Measurements from ENCODE around the gene CNNM3. TPM values are rescaled to one million over a fixed set of nuclear protein-coding genes. Genes with fewer than 3 reads are reported as not detected.
"Not testable (repeated sequence)": the region's sequence is repeated elsewhere in the genome, so short reads cannot be mapped to it uniquely, and the experiment has no call there.

The CNNM3 gene
- total RNA-seq, 6 experiments from 2014 or later: 11.5 to 37.6 (median 21.6) TPM

GRCh38 chr2:96801786-96802595, 14.1 kb upstream of the CNNM3 start:
- Histone ChIP-seq H3K36me3 (no peaks in the 10 kb centered on the region), H3K4me3 (no peak overlapping the region), H3K27me3 (no peaks in the 10 kb centered on the region), H3K9me3 (no peaks in the 10 kb centered on the region), H3K27ac (no peak overlapping the region), H3K4me1 (peaks cover 0 to 6% (median 0%) of the 10 kb centered on the region in 4 donors)
- no peak for TF ChIP-seq POLR2A (IDR thresholded peaks at IDR 0.05)
- TF ChIP-seq, protein P1, sequence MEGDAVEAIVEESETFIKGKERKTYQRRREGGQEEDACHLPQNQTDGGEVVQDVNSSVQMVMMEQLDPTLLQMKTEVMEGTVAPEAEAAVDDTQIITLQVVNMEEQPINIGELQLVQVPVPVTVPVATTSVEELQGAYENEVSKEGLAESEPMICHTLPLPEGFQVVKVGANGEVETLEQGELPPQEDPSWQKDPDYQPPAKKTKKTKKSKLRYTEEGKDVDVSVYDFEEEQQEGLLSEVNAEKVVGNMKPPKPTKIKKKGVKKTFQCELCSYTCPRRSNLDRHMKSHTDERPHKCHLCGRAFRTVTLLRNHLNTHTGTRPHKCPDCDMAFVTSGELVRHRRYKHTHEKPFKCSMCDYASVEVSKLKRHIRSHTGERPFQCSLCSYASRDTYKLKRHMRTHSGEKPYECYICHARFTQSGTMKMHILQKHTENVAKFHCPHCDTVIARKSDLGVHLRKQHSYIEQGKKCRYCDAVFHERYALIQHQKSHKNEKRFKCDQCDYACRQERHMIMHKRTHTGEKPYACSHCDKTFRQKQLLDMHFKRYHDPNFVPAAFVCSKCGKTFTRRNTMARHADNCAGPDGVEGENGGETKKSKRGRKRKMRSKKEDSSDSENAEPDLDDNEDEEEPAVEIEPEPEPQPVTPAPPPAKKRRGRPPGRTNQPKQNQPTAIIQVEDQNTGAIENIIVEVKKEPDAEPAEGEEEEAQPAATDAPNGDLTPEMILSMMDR (IDR thresholded peaks at IDR 0.05): no peak
- DNase-seq (no peak), ATAC-seq (no peak)
- 69% methylated on average over 6 of the region's 10 CpGs for WGBS (ENCODE audit: insufficient coverage, low coverage, low lambda C conversion rate, missing lambda C conversion rate)
- intact Hi-C loops (cut with DNase I): no loop called here

- Histone ChIP-seq H3K27ac (no peak overlapping the region), H3K9me3 (no peaks in the 10 kb centered on the region), H3K4me3 (no peak overlapping the region), H3K27me3 (no peaks in the 10 kb centered on the region), H3K4me1 (peaks cover 0 to 6% (median 0%) of the 10 kb centered on the region in 4 donors), H3K36me3 (no peaks in the 10 kb centered on the region)
- ATAC-seq (no peak), DNase-seq (no peak)
- WGBS (ENCODE audit: insufficient coverage, low coverage, low lambda C conversion rate, missing lambda C conversion rate): 92% methylated on average over 2 of the region's 7 CpGs
- TF ChIP-seq, protein P1 (IDR thresholded peaks at IDR 0.05): no peak
- no peak for TF ChIP-seq POLR2A (IDR thresholded peaks at IDR 0.05)
- intact Hi-C loops (cut with DNase I): no loop called here
Measured at GRCh38 chr2:96802721-96803120, 13.3 kb upstream of the CNNM3 start.

DNA sequence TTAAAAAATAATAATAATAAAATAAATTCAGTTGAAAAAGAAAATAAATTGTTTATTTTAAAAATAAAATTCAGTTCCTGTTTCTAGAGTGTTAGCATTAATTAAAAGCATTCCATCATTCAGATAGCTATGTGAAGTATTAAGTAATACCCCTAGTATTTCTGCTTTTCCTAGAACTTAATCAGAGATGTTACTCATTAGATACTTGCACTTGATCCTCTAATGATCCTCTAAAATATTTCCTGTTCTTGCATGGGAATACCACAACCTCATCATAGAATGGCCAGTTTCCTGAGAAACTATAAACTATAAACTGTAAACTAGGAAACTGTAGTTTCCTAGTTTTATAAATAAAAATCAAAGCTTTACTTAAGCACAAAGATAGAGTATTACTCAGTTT, 11.1 kb upstream of the CNNM3 start:
- ATAC-seq (no peak), DNase-seq (no peak)
- H3K27ac ChIP-seq: no peak overlapping the region
- TF ChIP-seq POLR2A (IDR thresholded peaks at IDR 0.05): no peak
- TF ChIP-seq, protein P1 (IDR thresholded peaks at IDR 0.05): no peak
- intact Hi-C loops (cut with DNase I): no loop called here
- H3K9me3 ChIP-seq: no peaks in the 10 kb centered on the region
- H3K27me3 ChIP-seq: no peaks in the 10 kb centered on the region
- H3K4me3 ChIP-seq: no peak overlapping the region
- H3K4me1 ChIP-seq: peaks cover 0 to 6% (median 0%) of the 10 kb centered on the region in 4 donors
- H3K36me3 ChIP-seq: no peaks in the 10 kb centered on the region

DNA sequence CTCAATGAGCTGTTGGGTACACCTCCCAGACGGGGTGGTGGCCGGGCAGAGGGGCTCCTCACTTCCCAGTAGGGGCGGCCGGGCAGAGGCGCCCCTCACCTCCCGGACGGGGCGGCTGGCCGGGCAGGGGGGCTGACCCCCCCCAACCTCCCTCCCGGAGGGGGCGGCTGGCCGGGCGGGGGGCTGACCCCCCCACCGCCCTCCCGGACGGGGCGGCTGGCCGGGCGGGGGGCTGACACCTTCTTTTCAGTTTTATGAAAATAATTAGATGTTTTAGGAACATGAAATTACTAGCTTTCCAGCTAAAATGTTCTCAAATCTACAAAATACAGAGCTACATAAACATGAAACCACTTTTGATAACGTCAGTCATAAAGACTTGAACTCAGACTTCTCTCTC, 10.1 kb upstream of the CNNM3 start:
- H3K9me3 ChIP-seq; H3K36me3 ChIP-seq; DNase-seq; ATAC-seq; H3K4me3 ChIP-seq; intact Hi-C loops (cut with DNase I); H3K27ac ChIP-seq; H3K4me1 ChIP-seq; H3K27me3 ChIP-seq: not testable (repeated sequence)
- WGBS (ENCODE audit: insufficient coverage, low coverage, low lambda C conversion rate, missing lambda C conversion rate): 74% methylated on average over 5 of the region's 20 CpGs

DNA sequence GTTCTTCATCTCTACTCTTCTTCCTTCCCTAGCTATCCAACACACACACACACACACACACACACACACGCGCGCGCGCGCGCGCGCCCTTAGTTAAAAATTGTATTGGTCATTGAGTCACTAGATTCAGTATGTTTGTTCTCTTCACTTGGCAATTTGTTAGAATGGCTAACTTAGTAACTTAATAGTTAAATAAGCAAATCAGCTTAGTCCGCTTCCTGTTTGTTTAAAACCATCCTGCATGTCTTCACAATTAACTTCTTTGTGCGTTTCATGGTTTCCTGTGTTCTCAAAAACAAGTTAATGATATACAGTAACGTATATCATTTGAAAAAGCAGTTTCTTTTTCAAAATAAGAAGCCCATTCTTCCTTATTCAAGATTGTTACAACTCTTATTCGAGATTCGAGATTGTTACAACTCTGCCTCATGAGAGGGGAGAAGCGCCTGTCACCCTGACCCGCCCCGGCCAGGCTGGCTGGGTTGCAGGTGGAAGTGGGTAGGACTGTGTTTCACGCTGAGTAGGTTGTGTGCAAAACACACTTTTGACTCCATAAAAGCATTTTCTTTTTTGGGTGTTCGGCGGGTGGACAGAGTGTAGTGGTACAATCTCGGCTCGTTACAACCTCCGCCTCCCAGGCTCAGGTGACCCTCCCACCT, 9.5 kb upstream of the CNNM3 start:
- Histone ChIP-seq H3K4me1 (no peaks in the 10 kb centered on the region), H3K9me3 (no peaks in the 10 kb centered on the region), H3K36me3 (no peaks in the 10 kb centered on the region), H3K4me3 (no peak overlapping the region), H3K27me3 (no peaks in the 10 kb centered on the region), H3K27ac (no peak overlapping the region)
- intact Hi-C loops (cut with DNase I): no loop called here
- WGBS (ENCODE audit: insufficient coverage, low coverage, low lambda C conversion rate, missing lambda C conversion rate): 73% methylated on average over 18 of the region's 23 CpGs
- ATAC-seq (no peak), DNase-seq (no peak)
- TF ChIP-seq, protein P1 (IDR thresholded peaks at IDR 0.05): no peak
- no peak for TF ChIP-seq POLR2A (IDR thresholded peaks at IDR 0.05)
